Adrenal gland (tissue), 12 donors: Measurements from ENCODE around the gene BLTP2. TPM values are rescaled to one million over a fixed set of nuclear protein-coding genes. Genes with fewer than 3 reads are reported as not detected.
A peak's percentile ranks its signal among the peaks of the same experiment; 100 is the strongest.

Experiments
- DNase-seq, 7 donors: peaks; one replicate each; pipeline ENCODE4 v3.0.0-alpha.2; 2019 to 2020
- H3K27ac ChIP-seq, 5 donors: fragments of 200-600 bp; sonication (generic) in 4 of 5; 1 replicate in 3 of 5; 2 replicates in 2 of 5; pipeline versions ENCODE4 v1.5.1 to v1.8.0; 2016 to 2020; ENCODE audit warnings: mild to moderate bottlenecking in 1 of 5
- H3K27me3 ChIP-seq: fragments of 200-600 bp; 2 replicates; pipeline ENCODE4 v1.8.0; 2021
- H3K36me3 ChIP-seq, 2 donors: fragments of 200-600 bp; replicated peaks in 1 of 2; 1 replicate in 1 of 2; 2 replicates in 1 of 2; pipeline versions ENCODE4 v1.5.1 to v1.8.0; 2018 to 2022
- H3K4me1 ChIP-seq, 2 donors: fragments of 200-600 bp; replicated peaks in 1 of 2; 1 replicate in 1 of 2; 2 replicates in 1 of 2; pipeline versions ENCODE4 v1.5.1 to v1.8.0; 2018 to 2021
- H3K4me3 ChIP-seq, 4 donors: fragments of 200-600 bp; sonication (generic) in 3 of 4; one replicate each; pipeline ENCODE4 v1.5.1; 2016 to 2018
- H3K9me3 ChIP-seq, 3 donors: fragments of 200-600 bp; sonication (generic) in 1 of 3; replicated peaks in 1 of 3; 1 replicate in 2 of 3; 2 replicates in 1 of 3; pipeline versions ENCODE4 v1.5.1 to v1.8.0; 2016 to 2021
- CTCF ChIP-seq, 6 experiments: fragments of 450-650 bp in 4 of 6; fragments of 200-600 bp in 2 of 6; sonication (generic) in 1 of 6; IDR thresholded peaks; 1 replicate in 5 of 6; 2 replicates in 1 of 6; pipeline versions ENCODE4 v1.5.1 to v1.8.0; 2016 to 2021; ENCODE audit warnings: antibody characterized with exemption in 6 of 6, mild to moderate bottlenecking in 2 of 6, moderate library complexity in 1 of 6
- POLR2A ChIP-seq, 2 donors: fragments of 450-650 bp; IDR thresholded peaks; one replicate each; pipeline ENCODE4 v1.6.1; 2017; ENCODE audit warnings: antibody characterized with exemption in 2 of 2, mild to moderate bottlenecking in 2 of 2, moderate library complexity in 1 of 2
- WGBS, 4 donors: extraction: QIAGEN DNeasy Blood & Tissue Kit in 2 of 4; methylation state at CpG; one replicate each; pipeline versions ENCODE4 v1.1.5 to v1.1.7; 2013 to 2017; 5-methylcytosine and 5-hydroxymethylcytosine counted together
- intact Hi-C, 2 donors: fragments of 100-400 bp; cut with DNase I; formaldehyde crosslinking; loops; one replicate each; pipeline versions ENCODE4 v1.14.1 to v1.15.0; 2022 to 2023
- polyA plus RNA-seq, 3 donors: library from polyadenylated mRNA; stranded (reverse); fragments of 200-250 nt in 2 of 3; fragments of 350-450 nt in 1 of 3; fragmentation: Illumina TruSeq in 1 of 3; extraction: RNeasy Lipid Tissue Mini Kit (QIAGEN cat#74804) in 1 of 3; gene quantifications; one replicate each; pipeline ENCODE4 v1.2.3, GENCODE V29; 2013 to 2014
- total RNA-seq, 9 donors: library from RNA; depleted of rRNA in 4 of 9; stranded (reverse); fragments of >200 nt in 4 of 9; fragments of 120-200 nt in 1 of 9; fragmentation: NEBNext Ultra II Directional in 1 of 9; extraction: Animal tissue kit (Norgen Biotek cat#: 25700) in 1 of 9; gene quantifications; one replicate each; pipeline versions ENCODE4 v1.1.0 to v1.2.4, GENCODE V29; 2013 to 2023
- donor health status: healthy with polysubstance abuse.
- donor health status: Bipolar disorder and iron deficiency.
- donor health status: DM: yes; HTN: yes; CAD: no.
- donor health status: DM: no; HTN: no; CAD: no.
- donor health status: DM: no; HTN: no; CAD: no.
- donor health status: DM: yes; HTN: yes; CAD: no.

The BLTP2 gene
- total and polyA plus RNA-seq, 12 donors: 27.8 to 228 (median 137) TPM

- no peaks in the 10 kb centered on the region for H3K27me3 ChIP-seq
- H3K27ac ChIP-seq: peak within 1 kb of the TSS; percentile 90 to 98 (median 93)
- intact Hi-C loops: no loop called here
- WGBS, 4 donors: 0 to 2% (median 1%) methylated on average over 8 to 44 of the region's 44 CpGs; no CpG with 5 or more reads in 1 of the 4 donors
- H3K9me3 ChIP-seq: no peaks in the 10 kb centered on the region
- H3K4me1 ChIP-seq: peaks cover 0 to 19% of the 10 kb centered on the region in 2 donors
- H3K36me3 ChIP-seq: no peaks in the 10 kb centered on the region
- H3K4me3 ChIP-seq: peak within 1 kb of the TSS in 3 of 4 donors; percentile 54 to 58 (median 56)
- DNase-seq: peak; percentile 92 to 97 (median 94)
- TF ChIP-seq POLR2A (IDR thresholded peaks at IDR 0.05) (peak; percentile 87 to 92), CTCF (IDR thresholded peaks at IDR 0.05) (no peak)
These were observed 46.1 kb downstream of the BLTP2 start, which contains the start of gene SPAG5 for GRCh38 chr17:28598799-28599310. TSS of gene SPAG5 (minus strand) at chr17:28599025. CDS start at chr17:28598946, 79 bp downstream.

- H3K4me1 ChIP-seq: peaks cover 0 to 19% of the 10 kb centered on the region in 2 donors
- H3K27ac ChIP-seq: peak overlapping the region in 2 of 5 donors; percentile 92 to 98
- no peaks in the 10 kb centered on the region for H3K36me3 ChIP-seq
- intact Hi-C loops: no loop called here
- DNase-seq: peak in 1 of 7 donors; percentile 28
- H3K9me3 ChIP-seq: no peaks in the 10 kb centered on the region
- 3 to 8% (median 5%) methylated on average over 10 to 17 of the region's 17 CpGs for WGBS, 4 donors
- peak overlapping the region in 2 of 4 donors; percentile 56 to 58 for H3K4me3 ChIP-seq
- TF ChIP-seq CTCF (IDR thresholded peaks at IDR 0.05) (no peak), POLR2A (IDR thresholded peaks at IDR 0.05) (no peak)
- no peaks in the 10 kb centered on the region for H3K27me3 ChIP-seq
These were observed 46.6 kb downstream of the BLTP2 start for GRCh38 chr17:28598389-28598788.

- WGBS, 4 donors: 29 to 46% (median 38%) methylated on average over 5 of the region's 5 CpGs
- H3K36me3 ChIP-seq: no peaks in the 10 kb centered on the region
- no peak for TF ChIP-seq POLR2A (IDR thresholded peaks at IDR 0.05)
- no peak for TF ChIP-seq CTCF (IDR thresholded peaks at IDR 0.05)
- no peaks in the 10 kb centered on the region for H3K27me3 ChIP-seq
- peaks cover 0 to 19% of the 10 kb centered on the region in 2 donors for H3K4me1 ChIP-seq
- H3K27ac ChIP-seq: peak overlapping the region in 1 of 5 donors; percentile 98
- no peaks in the 10 kb centered on the region for H3K9me3 ChIP-seq
- DNase-seq: no peak
- peak overlapping the region in 1 of 4 donors; percentile 56 for H3K4me3 ChIP-seq
- intact Hi-C loops: no loop called here
These were observed 47.2 kb downstream of the BLTP2 start for GRCh38 chr17:28597606-28598383.

Other genes with a start within 250 kb of the BLTP2 start
- 10 to 100 TPM; 11.9 to 79.8 (median 49.0) TPM for gene SLC46A1, start 238.9 kb downstream of the BLTP2 start, total RNA-seq
- 100 to 1,000 TPM in 1 of 3 donors, 10 to 100 TPM in 2; 13.3 to 104 (median 15.4) TPM for gene SLC46A1, start 238.9 kb downstream of the BLTP2 start, polyA plus RNA-seq
- gene SLC13A2, start 171.5 kb downstream of the BLTP2 start, total RNA-seq: 1 to 10 TPM in 1 of 9 donors, not detected in 8; 1.6 TPM
- under 1 TPM in 2 of 3 donors, not detected in 1; 0.03 to 0.05 TPM for gene SLC13A2, start 171.5 kb downstream of the BLTP2 start, polyA plus RNA-seq
- gene FOXN1, start 138.8 kb downstream of the BLTP2 start, total RNA-seq: under 1 TPM in 1 of 9 donors, not detected in 8; 0.06 TPM
- gene FOXN1, start 138.8 kb downstream of the BLTP2 start, polyA plus RNA-seq: not detected
- gene UNC119, start 92.5 kb downstream of the BLTP2 start, total RNA-seq: 10 to 100 TPM; 26.7 to 80.8 (median 41.3) TPM
- 10 to 100 TPM; 28.3 to 47.7 (median 36.1) TPM for gene UNC119, start 92.5 kb downstream of the BLTP2 start, polyA plus RNA-seq
- gene PIGS, start 73.6 kb downstream of the BLTP2 start, total RNA-seq: 10 to 100 TPM; 44.5 to 73.0 (median 58.7) TPM
- gene PIGS, start 73.6 kb downstream of the BLTP2 start, polyA plus RNA-seq: 10 to 100 TPM in 2 of 3 donors, 1 to 10 TPM in 1; 9.2 to 44.1 (median 12.6) TPM
- gene ALDOC, start 68.3 kb downstream of the BLTP2 start, total RNA-seq: 10 to 100 TPM in 8 of 9 donors, 1 to 10 TPM in 1; 6.3 to 65.5 (median 32.3) TPM
- gene ALDOC, start 68.3 kb downstream of the BLTP2 start, polyA plus RNA-seq: 10 to 100 TPM; 18.5 to 61.2 (median 18.7) TPM
- gene SPAG5, start 46.1 kb downstream of the BLTP2 start, total RNA-seq: 10 to 100 TPM in 1 of 9 donors, 1 to 10 TPM in 7, under 1 TPM in 1; 0.97 to 35.6 (median 3.9) TPM
- gene SPAG5, start 46.1 kb downstream of the BLTP2 start, polyA plus RNA-seq: 10 to 100 TPM in 2 of 3 donors, 1 to 10 TPM in 1; 4.3 to 27.5 (median 13.4) TPM
- 10 to 100 TPM in 2 of 9 donors, 1 to 10 TPM in 7; 1.1 to 12.3 (median 5.2) TPM for gene RSKR, start 31.0 kb downstream of the BLTP2 start, total RNA-seq
- 10 to 100 TPM in 1 of 3 donors, 1 to 10 TPM in 2; 2.7 to 12.2 (median 4.3) TPM for gene RSKR, start 31.0 kb downstream of the BLTP2 start, polyA plus RNA-seq
- gene SDF2, start 16.7 kb upstream of the BLTP2 start, total RNA-seq: 100 to 1,000 TPM in 3 of 9 donors, 10 to 100 TPM in 6; 58.5 to 195 (median 84.8) TPM
- gene SDF2, start 16.7 kb upstream of the BLTP2 start, polyA plus RNA-seq: 100 to 1,000 TPM in 1 of 3 donors, 10 to 100 TPM in 2; 50.6 to 121 (median 52.7) TPM
- gene SUPT6H, start 17.0 kb upstream of the BLTP2 start, total RNA-seq: 100 to 1,000 TPM in 1 of 9 donors, 10 to 100 TPM in 8; 48.1 to 125 (median 68.5) TPM
- gene SUPT6H, start 17.0 kb upstream of the BLTP2 start, polyA plus RNA-seq: 10 to 100 TPM; 58.9 to 76.4 (median 74.2) TPM
- gene PROCA1, start 66.7 kb upstream of the BLTP2 start, total RNA-seq: 1 to 10 TPM in 4 of 9 donors, under 1 TPM in 4, not detected in 1; 0.61 to 3.2 (median 1.6) TPM
- 1 to 10 TPM in 2 of 3 donors, under 1 TPM in 1; 0.75 to 8.8 (median 3.8) TPM for gene PROCA1, start 66.7 kb upstream of the BLTP2 start, polyA plus RNA-seq
- 100 to 1,000 TPM; 111 to 332 (median 150) TPM for gene RAB34, start 72.7 kb upstream of the BLTP2 start, total RNA-seq
- 100 to 1,000 TPM; 114 to 195 (median 139) TPM for gene RAB34, start 72.7 kb upstream of the BLTP2 start, polyA plus RNA-seq
- 1,000 to 10,000 TPM in 5 of 9 donors, 100 to 1,000 TPM in 4; 135 to 1,266 (median 1,139) TPM for gene RPL23A, start 74.8 kb upstream of the BLTP2 start, total RNA-seq
- 100 to 1,000 TPM; 523 to 901 (median 672) TPM for gene RPL23A, start 74.8 kb upstream of the BLTP2 start, polyA plus RNA-seq
- 10 to 100 TPM in 2 of 9 donors, 1 to 10 TPM in 6, under 1 TPM in 1; 0.52 to 13.0 (median 5.6) TPM for gene TLCD1, start 81.1 kb upstream of the BLTP2 start, total RNA-seq
- 10 to 100 TPM in 1 of 3 donors, 1 to 10 TPM in 2; 3.9 to 18.8 (median 6.8) TPM for gene TLCD1, start 81.1 kb upstream of the BLTP2 start, polyA plus RNA-seq
- gene NEK8, start 83.6 kb upstream of the BLTP2 start, total RNA-seq: 10 to 100 TPM in 1 of 9 donors, 1 to 10 TPM in 7, under 1 TPM in 1; 0.54 to 11.9 (median 6.1) TPM
- gene NEK8, start 83.6 kb upstream of the BLTP2 start, polyA plus RNA-seq: 10 to 100 TPM in 1 of 3 donors, 1 to 10 TPM in 2; 6.0 to 10.8 (median 6.6) TPM
- gene TRAF4, start 98.9 kb upstream of the BLTP2 start, total RNA-seq: 10 to 100 TPM in 8 of 9 donors, 1 to 10 TPM in 1; 8.2 to 50.5 (median 23.0) TPM
- gene TRAF4, start 98.9 kb upstream of the BLTP2 start, polyA plus RNA-seq: 10 to 100 TPM; 13.0 to 22.7 (median 17.9) TPM
- 10 to 100 TPM in 6 of 9 donors, 1 to 10 TPM in 3; 5.0 to 18.3 (median 14.8) TPM for gene FAM222B, start 197.6 kb upstream of the BLTP2 start, total RNA-seq
- gene FAM222B, start 197.6 kb upstream of the BLTP2 start, polyA plus RNA-seq: 10 to 100 TPM in 2 of 3 donors, 1 to 10 TPM in 1; 4.9 to 16.4 (median 10.6) TPM
- gene ERAL1, start 209.9 kb upstream of the BLTP2 start, total RNA-seq: 10 to 100 TPM; 42.8 to 62.1 (median 51.7) TPM
- gene ERAL1, start 209.9 kb upstream of the BLTP2 start, polyA plus RNA-seq: 10 to 100 TPM; 44.0 to 80.8 (median 60.9) TPM